Measurements from ENCODE around the gene FLT3LG. TPM values are rescaled to one million over a fixed set of nuclear protein-coding genes. Genes with fewer than 3 reads are reported as not detected.
A peak's percentile ranks its signal among the peaks of the same experiment; 100 is the strongest.

The FLT3LG gene
- total RNA-seq, 4 donors from 2014 or later, result 3.1 to 21.0 (median 7.6) TPM

GRCh38 chr19:49463960-49464740 lies 9.9 kb upstream of the FLT3LG start:
- H3K27me3 ChIP-seq, result no peaks in the 10 kb centered on the region
- TF ChIP-seq POLR2AphosphoS5 (IDR thresholded peaks at IDR 0.05), result no peak
- no peak for ATAC-seq
- peaks cover 0 to 84% of the 10 kb centered on the region in 2 donors for H3K36me3 ChIP-seq
- no peaks in the 10 kb centered on the region for H3K9me3 ChIP-seq
- 90 to 91% methylated on average over 21 to 33 of the region's 39 CpGs for WGBS, 2 donors (ENCODE audit: low coverage in 1 of 2)
- H3K27ac ChIP-seq, result no peak overlapping the region
- peaks cover 0 to 9% (median 6%) of the 10 kb centered on the region in 3 donors for H3K4me1 ChIP-seq
- no peak overlapping the region for H3K4me3 ChIP-seq

DNA sequence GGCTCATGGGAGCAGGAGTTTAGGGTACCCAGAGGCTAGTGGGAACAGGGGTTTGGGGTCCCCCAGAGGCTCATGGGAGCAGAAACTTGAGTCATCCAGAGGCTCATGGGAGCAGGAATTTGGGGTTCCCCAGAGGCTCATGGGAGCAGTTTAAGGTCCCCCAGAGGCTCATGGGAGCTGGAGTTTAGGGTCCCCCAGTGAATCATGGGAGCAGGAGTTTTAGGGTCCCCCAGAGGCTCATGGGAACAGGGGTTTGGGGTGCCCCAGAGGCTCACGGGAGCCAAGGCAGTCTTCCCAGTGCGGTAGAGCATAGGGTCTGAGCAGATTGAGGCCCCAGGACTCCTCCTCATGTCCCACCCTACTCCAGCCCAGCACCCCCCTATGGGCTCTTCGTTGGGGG lies 8.6 kb upstream of the FLT3LG start:
- H3K27me3 ChIP-seq, result no peaks in the 10 kb centered on the region
- no peaks in the 10 kb centered on the region for H3K9me3 ChIP-seq
- TF ChIP-seq, protein P1, sequence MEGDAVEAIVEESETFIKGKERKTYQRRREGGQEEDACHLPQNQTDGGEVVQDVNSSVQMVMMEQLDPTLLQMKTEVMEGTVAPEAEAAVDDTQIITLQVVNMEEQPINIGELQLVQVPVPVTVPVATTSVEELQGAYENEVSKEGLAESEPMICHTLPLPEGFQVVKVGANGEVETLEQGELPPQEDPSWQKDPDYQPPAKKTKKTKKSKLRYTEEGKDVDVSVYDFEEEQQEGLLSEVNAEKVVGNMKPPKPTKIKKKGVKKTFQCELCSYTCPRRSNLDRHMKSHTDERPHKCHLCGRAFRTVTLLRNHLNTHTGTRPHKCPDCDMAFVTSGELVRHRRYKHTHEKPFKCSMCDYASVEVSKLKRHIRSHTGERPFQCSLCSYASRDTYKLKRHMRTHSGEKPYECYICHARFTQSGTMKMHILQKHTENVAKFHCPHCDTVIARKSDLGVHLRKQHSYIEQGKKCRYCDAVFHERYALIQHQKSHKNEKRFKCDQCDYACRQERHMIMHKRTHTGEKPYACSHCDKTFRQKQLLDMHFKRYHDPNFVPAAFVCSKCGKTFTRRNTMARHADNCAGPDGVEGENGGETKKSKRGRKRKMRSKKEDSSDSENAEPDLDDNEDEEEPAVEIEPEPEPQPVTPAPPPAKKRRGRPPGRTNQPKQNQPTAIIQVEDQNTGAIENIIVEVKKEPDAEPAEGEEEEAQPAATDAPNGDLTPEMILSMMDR (IDR thresholded peaks at IDR 0.05), result no peak
- TF ChIP-seq EP300 (IDR thresholded peaks at IDR 0.05) (no peak), POLR2AphosphoS5 (IDR thresholded peaks at IDR 0.05) (no peak), POLR2A (IDR thresholded peaks at IDR 0.05) (no peak)
- H3K27ac ChIP-seq, result no peak overlapping the region
- H3K36me3 ChIP-seq, result peaks cover 0 to 81% of the 10 kb centered on the region in 2 donors
- H3K4me1 ChIP-seq, result peaks cover 0 to 16% (median 13%) of the 10 kb centered on the region in 3 donors
- no peak overlapping the region for H3K4me3 ChIP-seq
- no peak for ATAC-seq
- WGBS, 2 donors (ENCODE audit: low coverage in 1 of 2), result 100% methylated on average over 2 of the region's 3 CpGs; no CpG with 5 or more reads in 1 of the 2 donors

DNA sequence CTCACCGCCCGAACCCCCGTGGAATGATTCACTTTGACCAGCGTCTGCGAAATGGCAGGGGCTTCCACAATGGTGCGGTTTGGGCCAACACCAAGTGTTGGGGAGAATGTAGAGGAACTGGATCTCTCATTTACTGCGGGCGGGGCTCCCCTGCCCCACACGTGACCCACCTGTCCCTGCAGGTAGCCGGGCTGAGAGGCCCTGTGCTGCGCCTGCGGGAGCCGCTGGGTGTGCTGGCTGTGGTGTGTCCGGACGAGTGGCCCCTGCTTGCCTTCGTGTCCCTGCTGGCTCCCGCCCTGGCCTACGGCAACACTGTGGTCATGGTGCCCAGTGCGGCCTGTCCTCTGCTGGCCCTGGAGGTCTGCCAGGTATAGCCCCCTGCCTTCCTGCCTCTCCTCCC lies 5.8 kb upstream of the FLT3LG start:
- Histone ChIP-seq H3K27ac (peak overlapping the region in 3 of 4 donors; percentile 65 to 82 (median 79)), H3K4me1 (peaks cover 0 to 20% (median 13%) of the 10 kb centered on the region in 3 donors), H3K9me3 (no peaks in the 10 kb centered on the region), H3K4me3 (no peak overlapping the region), H3K27me3 (no peaks in the 10 kb centered on the region), H3K36me3 (peaks cover 0 to 65% of the 10 kb centered on the region in 2 donors)
- TF ChIP-seq POLR2A (IDR thresholded peaks at IDR 0.05) (no peak), EP300 (IDR thresholded peaks at IDR 0.05) (no peak), POLR2AphosphoS5 (IDR thresholded peaks at IDR 0.05) (no peak)
- TF ChIP-seq, protein P1 (IDR thresholded peaks at IDR 0.05), result no peak
- ATAC-seq, result no peak
- WGBS, 2 donors (ENCODE audit: low coverage in 1 of 2), result 93 to 100% methylated on average over 4 to 6 of the region's 19 CpGs

GRCh38 chr19:49468746-49469447 lies 5.1 kb upstream of the FLT3LG start:
- 43 to 52% methylated on average over 7 of the region's 15 CpGs for WGBS, 2 donors (ENCODE audit: low coverage in 1 of 2)
- Histone ChIP-seq H3K4me3 (no peak overlapping the region), H3K27ac (peak overlapping the region in 3 of 4 donors; percentile 65 to 82 (median 79)), H3K36me3 (peaks cover 0 to 62% of the 10 kb centered on the region in 2 donors), H3K27me3 (no peaks in the 10 kb centered on the region), H3K9me3 (no peaks in the 10 kb centered on the region), H3K4me1 (peaks cover 0 to 27% (median 20%) of the 10 kb centered on the region in 3 donors)
- TF ChIP-seq POLR2AphosphoS5 (IDR thresholded peaks at IDR 0.05) (no peak), EP300 (IDR thresholded peaks at IDR 0.05) (no peak)
- ATAC-seq, result peak; percentile 93

- Histone ChIP-seq H3K36me3 (peaks cover 0 to 51% of the 10 kb centered on the region in 2 donors), H3K4me3 (no peak overlapping the region), H3K27ac (peak overlapping the region in 3 of 4 donors; percentile 61 to 73 (median 66)), H3K4me1 (peaks cover 0 to 35% (median 20%) of the 10 kb centered on the region in 3 donors), H3K27me3 (no peaks in the 10 kb centered on the region), H3K9me3 (no peaks in the 10 kb centered on the region)
- TF ChIP-seq EP300 (IDR thresholded peaks at IDR 0.05), result no peak
- no peak for TF ChIP-seq POLR2A (IDR thresholded peaks at IDR 0.05)
- no peak for TF ChIP-seq POLR2AphosphoS5 (IDR thresholded peaks at IDR 0.05)
- TF ChIP-seq, protein P1 (IDR thresholded peaks at IDR 0.05), result no peak
- ATAC-seq, result no peak
- 72 to 95% methylated on average over 8 to 13 of the region's 25 CpGs for WGBS, 2 donors (ENCODE audit: low coverage in 1 of 2)
Measured at GRCh38 chr19:49469828-49470614, 4.0 kb upstream of the FLT3LG start.

Measured in gastroesophageal sphincter (tissue), 4 donors.